ENCODE measurements around the gene MUC12. TPM values are rescaled to one million over a fixed set of nuclear protein-coding genes. Genes with fewer than 3 reads are reported as not detected.

MUC12 gene
- polyA plus RNA-seq, 1 donor (not counting 4 experiments of a cell fraction or from before 2014, with no cell fraction given): 0.24 TPM

DNA sequence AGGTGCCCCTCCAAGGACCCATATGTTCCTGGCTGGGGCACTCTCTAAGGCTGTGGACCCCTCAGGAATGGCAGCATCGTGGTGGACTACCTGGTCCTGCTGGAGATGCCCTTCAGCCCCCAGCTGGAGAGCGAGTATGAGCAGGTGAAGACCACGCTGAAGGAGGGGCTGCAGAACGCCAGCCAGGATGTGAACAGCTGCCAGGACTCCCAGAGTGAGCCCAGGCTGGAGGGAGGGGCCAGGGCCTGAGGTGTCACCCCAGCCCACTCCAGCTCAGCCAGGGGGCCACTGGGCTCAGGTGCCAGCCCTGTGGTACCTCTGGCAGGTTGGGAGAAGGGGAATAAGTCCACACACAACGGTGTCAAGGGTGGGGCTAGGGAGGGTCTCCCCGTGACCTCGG, 4.7 kb upstream of the MUC12 start:
- Histone ChIP-seq H3K36me3 (ENCODE audit: control insufficient read depth in 2 of 2, extremely low read depth in 1 of 2, insufficient read depth in 2 of 2, low read length in 2 of 2) (no peaks in the 10 kb centered on the region), H3K79me2 (ENCODE audit: control insufficient read depth, insufficient read depth, low read length) (no peaks in the 10 kb centered on the region), H4K20me1 (ENCODE audit: control insufficient read depth, extremely low read depth, insufficient read depth, low read length) (no peaks in the 10 kb centered on the region), H3K4me1 (ENCODE audit: control insufficient read depth, extremely low read depth, insufficient read depth, low read length) (no peaks in the 10 kb centered on the region), H3K27me3 (ENCODE audit: control insufficient read depth, extremely low read depth, insufficient read depth, low read length) (peaks cover 43% of the 10 kb centered on the region), H3K9me1 (ENCODE audit: control insufficient read depth, extremely low read depth, insufficient read depth, low read length) (no peaks in the 10 kb centered on the region), H3K4me2 (ENCODE audit: control insufficient read depth, extremely low read depth, insufficient read depth, low read depth, low read length) (no peak overlapping the region), H3K9me3 (ENCODE audit: control insufficient read depth, low read depth, low read length) (no peaks in the 10 kb centered on the region), H2AFZ (ENCODE audit: control insufficient read depth, low read length) (no peak overlapping the region), H3K4me3 (ENCODE audit: control insufficient read depth in 2 of 3, extremely low read depth in 1 of 3, insufficient read depth in 2 of 3, low read depth in 1 of 3, low read length in 3 of 3) (no peak overlapping the region), H3K27ac (ENCODE audit: control insufficient read depth, insufficient read depth, low read length) (no peak overlapping the region), H3K9ac (ENCODE audit: control insufficient read depth, extremely low read depth, insufficient read depth, low read length) (no peak overlapping the region)
- DNase-seq (ENCODE audit: low read depth, low spot score) (no peak), FAIRE-seq (no peak)
- dilution Hi-C loops (cut with MboI; ENCODE audit: extremely low pct_ligation_motif_present, low sequenced_read_pairs): no loop called here
- TF ChIP-seq EZH2 (IDR thresholded peaks at IDR 0.05; ENCODE audit: low read length) (no peak), CTCF (optimal IDR thresholded peaks at IDR 0.05 in 1 of 3, IDR thresholded peaks at IDR 0.05 in 1 of 3, conservative IDR thresholded peaks at IDR 0.05 in 1 of 3; ENCODE audit: extremely low read depth in 1 of 3, insufficient read depth in 2 of 3, low read length in 3 of 3) (no peak)

DNA sequence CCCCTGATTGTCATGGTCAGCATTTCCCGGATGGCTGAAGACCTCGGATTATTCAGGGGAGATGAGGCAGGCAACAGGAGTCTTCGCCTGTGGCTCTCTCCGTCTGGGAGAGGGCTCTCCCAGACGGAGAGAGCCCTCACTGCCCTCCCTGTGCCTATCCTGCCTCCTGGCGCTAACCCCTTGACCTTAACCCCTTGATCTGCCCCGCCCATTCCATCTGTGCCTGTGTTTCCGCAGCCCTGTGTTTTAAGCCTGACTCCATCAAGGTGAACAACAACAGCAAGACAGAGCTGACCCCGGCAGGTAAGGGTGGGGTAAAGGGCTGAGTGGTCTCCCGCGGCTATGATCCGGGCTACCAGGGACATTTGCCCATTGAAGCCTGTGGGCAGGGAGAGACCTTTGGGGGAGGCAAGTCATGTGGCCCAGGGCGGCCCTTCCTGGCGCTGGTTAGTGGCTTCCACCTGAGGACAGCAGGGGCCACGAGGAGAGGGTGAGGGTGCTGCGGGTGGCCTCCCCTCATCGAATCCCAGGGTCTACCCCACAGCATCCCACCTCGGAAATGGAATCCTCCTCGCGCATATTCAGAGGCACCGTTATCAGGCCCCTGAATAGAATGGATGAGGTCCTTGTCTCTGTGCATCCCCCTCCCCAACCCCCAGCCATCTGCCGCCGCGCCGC, 4.2 kb upstream of the MUC12 start:
- H3K4me3 ChIP-seq (ENCODE audit: control insufficient read depth in 2 of 3, extremely low read depth in 1 of 3, insufficient read depth in 2 of 3, low read depth in 1 of 3, low read length in 3 of 3): peak overlapping the region in 1 of 3 experiments; percentile 11
- no peak for FAIRE-seq
- H3K27ac ChIP-seq (ENCODE audit: control insufficient read depth, insufficient read depth, low read length): no peak overlapping the region
- no peak overlapping the region for H3K9ac ChIP-seq (ENCODE audit: control insufficient read depth, extremely low read depth, insufficient read depth, low read length)
- dilution Hi-C loops (cut with MboI; ENCODE audit: extremely low pct_ligation_motif_present, low sequenced_read_pairs): no loop called here
- no peak for DNase-seq (ENCODE audit: low read depth, low spot score)
- no peaks in the 10 kb centered on the region for H3K36me3 ChIP-seq (ENCODE audit: control insufficient read depth in 2 of 2, extremely low read depth in 1 of 2, insufficient read depth in 2 of 2, low read length in 2 of 2)
- no peak overlapping the region for H2AFZ ChIP-seq (ENCODE audit: control insufficient read depth, low read length)
- H3K79me2 ChIP-seq (ENCODE audit: control insufficient read depth, insufficient read depth, low read length): no peaks in the 10 kb centered on the region
- no peaks in the 10 kb centered on the region for H4K20me1 ChIP-seq (ENCODE audit: control insufficient read depth, extremely low read depth, insufficient read depth, low read length)
- TF ChIP-seq EZH2 (IDR thresholded peaks at IDR 0.05; ENCODE audit: low read length) (peak; percentile 75), CTCF (optimal IDR thresholded peaks at IDR 0.05 in 1 of 3, IDR thresholded peaks at IDR 0.05 in 1 of 3, conservative IDR thresholded peaks at IDR 0.05 in 1 of 3; ENCODE audit: extremely low read depth in 1 of 3, insufficient read depth in 2 of 3, low read length in 3 of 3) (no peak)
- H3K4me2 ChIP-seq (ENCODE audit: control insufficient read depth, extremely low read depth, insufficient read depth, low read depth, low read length): peak overlapping the region; percentile 52
- H3K9me1 ChIP-seq (ENCODE audit: control insufficient read depth, extremely low read depth, insufficient read depth, low read length): no peaks in the 10 kb centered on the region
- H3K4me1 ChIP-seq (ENCODE audit: control insufficient read depth, extremely low read depth, insufficient read depth, low read length): no peaks in the 10 kb centered on the region
- no peaks in the 10 kb centered on the region for H3K9me3 ChIP-seq (ENCODE audit: control insufficient read depth, low read depth, low read length)
- H3K27me3 ChIP-seq (ENCODE audit: control insufficient read depth, extremely low read depth, insufficient read depth, low read length): peaks cover 43% of the 10 kb centered on the region

All from keratinocyte (primary cell).